ENCODE measurements around the gene SCN5A.

Gene SCN5A

DNA sequence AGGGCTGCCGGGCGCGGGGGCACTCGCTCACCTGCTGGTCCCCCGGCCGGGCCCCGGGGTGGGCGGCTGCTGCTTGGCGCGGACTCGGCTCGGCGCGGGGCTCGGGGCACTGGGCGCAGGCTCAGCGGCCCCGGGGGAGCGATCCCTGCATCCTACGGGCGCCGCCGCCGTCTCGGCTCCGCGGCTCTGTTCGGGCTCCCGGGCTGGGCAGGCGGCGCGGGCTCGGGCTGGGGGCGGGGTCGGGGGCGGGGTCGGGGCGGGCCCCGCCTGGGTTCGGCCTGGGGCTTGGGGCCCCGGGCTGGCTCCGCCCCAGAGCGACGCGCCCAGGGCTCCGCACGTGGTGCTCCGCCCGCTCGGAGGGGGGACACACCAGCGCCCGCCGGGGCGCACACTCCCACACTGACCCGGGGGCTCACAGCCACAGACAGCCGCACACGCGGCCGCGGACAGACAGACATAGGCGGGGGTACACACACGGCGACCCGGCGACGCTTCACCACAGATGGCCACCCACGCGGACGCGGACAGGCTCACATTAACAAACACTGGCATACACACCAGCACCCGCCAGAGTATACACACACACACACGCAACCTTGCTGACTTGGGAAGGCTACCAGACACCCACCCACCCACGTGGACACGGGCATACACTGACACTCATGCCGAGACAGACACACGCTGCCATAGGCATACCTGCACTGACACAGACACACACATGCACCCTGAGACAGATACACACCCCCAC, at the start of gene SCN5A:
TSS of gene SCN5A (minus strand) at position 188 of the 748 bp plus-strand sequence. CDS start 16,380 bp downstream, outside the sequence.
- no peak for DNase-seq

DNA sequence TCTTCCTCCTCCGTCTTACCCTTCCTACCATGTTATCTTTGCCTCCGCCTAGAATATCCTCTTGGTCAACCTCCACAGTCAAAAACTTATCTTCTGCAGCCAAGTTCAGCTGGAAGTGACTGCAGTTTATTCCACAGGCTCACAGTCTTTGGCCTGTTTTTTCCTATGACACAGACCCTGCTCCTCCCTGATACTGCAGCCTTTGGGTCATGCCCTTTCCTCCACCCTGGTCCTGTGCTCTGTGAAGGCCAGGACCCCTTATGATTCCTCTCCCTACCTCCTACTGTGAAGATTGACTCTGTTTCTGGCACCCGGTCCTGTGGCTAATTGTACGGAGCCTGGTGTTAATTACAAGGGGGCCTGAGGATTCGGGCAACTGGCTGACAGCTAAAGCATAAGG, 49.3 kb upstream of the SCN5A start:
- DNase-seq = no peak

DNA sequence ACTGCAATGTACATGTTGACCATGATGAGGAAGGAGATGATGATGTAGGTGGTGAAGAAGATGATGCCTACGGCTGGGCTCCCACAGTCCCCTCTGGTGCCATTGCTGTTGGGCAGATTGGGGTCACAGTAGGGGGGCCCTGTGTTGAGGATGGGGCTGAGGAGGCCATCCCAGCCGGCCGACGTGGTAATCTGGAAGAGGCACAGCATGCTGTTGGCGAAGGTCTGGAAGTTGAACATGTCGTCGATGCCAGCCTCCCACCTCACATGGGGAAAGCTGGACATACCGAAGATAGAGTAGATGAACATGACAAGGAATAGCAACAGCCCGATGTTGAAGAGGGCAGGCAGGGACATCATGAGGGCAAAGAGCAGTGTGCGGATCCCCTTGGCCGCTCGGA, 48.6 kb upstream of the SCN5A start:
- no peak for DNase-seq

DNA sequence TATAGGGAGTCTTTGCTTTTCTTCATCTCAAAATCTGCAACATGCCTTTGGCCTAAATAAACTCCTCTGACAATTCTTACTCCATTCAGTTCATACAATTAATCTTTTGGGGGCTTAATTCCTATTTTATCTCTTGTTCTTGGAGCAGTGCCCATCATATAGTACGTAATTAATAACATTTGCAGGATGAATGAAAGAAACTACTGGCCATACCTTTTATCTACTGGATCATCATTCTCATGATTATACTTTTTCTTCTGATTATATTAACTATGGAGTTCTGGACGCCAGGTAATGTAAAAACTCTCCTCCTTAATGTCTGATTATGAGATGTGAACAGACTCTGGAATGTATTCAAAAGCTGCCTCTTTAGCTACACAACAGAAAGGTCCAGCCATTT, 46.5 kb upstream of the SCN5A start:
- DNase-seq = no peak

DNA sequence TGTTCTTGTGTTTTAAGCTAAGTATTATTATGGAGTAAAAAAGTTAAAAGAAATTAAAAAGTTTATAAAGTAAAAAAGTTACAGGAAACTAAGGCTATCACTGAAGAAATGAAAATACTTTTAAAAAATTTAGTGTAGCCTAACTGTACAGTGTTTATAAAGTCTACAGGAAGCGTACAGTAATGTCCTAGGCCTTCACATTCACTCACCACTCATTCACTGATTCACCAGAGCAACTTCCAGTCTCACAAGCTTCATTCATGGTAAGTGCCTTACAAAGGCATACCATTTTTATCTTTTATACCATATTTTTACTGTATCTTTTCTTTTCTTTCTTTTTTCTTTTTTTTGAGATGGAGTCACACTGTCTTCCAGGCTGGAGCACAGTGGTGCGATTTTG, 40.7 kb upstream of the SCN5A start:
- no peak for DNase-seq

DNA sequence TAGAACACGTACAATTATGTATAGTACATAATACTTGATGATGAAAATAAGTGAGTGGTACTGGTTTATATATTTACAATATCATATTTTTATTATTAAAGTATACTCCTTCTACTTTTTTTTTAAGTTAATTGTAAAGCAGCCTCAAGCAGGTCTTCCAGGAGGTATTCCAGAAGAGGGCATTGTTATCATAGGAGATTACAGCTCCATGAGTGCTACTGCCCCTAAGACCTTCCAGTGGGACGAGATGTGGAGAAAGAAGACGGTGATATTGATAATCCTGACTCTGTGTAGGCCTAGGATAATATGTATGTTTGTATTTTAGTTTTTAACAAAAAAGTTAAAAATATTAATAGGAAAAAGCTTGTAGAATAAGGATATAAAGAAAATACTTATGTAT, 40.3 kb upstream of the SCN5A start:
- DNase-seq = no peak

DNA sequence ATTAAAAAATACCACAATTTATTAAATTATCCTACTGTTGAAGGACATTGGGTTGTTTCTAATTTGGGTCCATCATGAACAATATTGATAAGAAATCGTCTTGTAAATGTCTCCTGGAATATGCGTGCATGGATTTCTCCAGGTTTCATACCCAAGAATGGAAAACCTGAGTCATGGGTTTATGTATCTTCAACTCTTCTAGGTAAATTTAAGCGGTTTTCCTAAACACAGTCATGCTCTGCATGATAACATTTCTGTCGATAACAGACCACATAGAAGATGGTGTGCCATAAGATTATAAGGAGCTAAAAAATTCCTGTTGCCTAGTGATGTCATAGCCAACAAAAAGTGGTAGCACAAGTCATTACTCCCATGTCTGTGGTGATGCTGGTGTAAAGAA, 39.9 kb upstream of the SCN5A start:
- DNase-seq = no peak

DNA sequence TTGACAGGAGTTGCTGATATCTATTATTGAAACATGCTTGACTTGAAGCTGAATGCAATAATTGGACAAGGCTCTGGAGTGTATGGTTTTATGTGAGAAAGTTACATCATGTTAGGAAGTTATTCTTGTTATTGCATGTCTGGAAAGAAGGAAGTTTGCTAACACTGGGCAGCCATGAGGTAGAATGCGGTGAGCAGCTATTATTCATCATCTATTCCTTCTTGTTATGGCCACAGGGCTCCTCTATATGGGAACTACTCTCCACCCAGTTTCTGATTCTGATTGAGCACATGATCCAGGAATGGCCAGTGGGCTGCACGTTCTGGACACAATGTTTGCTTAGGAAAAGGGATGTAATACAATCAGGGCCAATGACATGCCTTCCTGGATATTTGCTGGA, 37.8 kb upstream of the SCN5A start:
- DNase-seq = no peak

DNA sequence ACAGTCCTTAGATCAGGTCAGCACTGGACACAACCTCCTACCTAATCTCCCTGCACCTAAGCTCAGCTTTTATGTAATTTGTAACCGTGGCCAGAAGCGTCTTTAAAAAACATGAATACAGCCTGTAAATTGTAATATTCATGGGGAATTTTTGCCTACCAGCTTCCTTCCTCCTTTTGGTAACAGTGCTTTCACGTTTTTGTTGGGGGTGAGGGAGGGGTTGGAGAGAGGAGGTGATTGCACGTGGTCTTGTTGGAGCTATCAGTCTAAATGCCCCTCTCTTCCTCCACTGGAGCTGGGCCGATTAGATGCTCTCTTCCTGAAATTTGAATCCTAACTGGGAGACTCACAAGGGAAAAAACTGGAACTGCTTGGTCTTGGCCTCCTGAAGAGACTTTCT, 35.1 kb upstream of the SCN5A start:
- DNase-seq = no peak

DNA sequence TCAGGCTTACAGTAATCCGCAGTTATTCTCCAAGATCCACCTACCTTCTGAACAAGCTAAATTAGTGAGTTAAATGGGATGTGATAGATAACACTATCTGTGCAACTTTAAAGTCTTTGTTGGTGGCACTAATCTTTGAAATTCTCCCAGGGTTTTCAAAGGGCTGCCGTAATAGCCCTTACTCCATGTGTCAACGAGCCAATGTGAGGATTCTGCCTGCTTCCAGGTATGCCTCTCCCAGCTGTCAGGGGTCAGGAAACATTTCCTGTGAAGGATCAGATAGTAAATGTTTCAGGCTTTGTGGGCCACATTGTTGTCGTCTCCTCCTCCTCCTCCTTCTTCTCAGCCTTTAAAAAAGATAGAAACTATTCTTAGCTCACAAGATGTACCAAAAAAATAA, 20.2 kb upstream of the SCN5A start:
- DNase-seq = no peak

DNA sequence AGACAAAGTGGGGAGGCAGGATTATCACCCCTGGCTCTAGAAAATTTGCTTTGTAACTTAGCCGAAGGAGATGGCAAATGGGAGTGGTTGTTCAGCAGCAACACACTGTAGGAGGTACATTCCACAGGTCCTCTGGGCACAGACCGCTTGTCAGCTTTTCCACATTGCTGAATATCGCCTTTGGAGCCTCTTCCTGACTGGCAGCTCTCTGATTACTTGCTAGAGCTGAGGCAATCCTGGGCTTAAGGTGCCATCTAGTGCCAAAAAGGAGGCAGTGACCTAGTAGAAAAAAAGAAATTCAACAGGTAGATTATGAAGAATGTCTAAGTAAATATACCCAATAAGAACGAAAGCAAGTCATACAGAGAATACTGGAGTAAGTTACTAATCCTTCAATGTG, 13.1 kb upstream of the SCN5A start:
- peak; percentile 3 for DNase-seq

DNA sequence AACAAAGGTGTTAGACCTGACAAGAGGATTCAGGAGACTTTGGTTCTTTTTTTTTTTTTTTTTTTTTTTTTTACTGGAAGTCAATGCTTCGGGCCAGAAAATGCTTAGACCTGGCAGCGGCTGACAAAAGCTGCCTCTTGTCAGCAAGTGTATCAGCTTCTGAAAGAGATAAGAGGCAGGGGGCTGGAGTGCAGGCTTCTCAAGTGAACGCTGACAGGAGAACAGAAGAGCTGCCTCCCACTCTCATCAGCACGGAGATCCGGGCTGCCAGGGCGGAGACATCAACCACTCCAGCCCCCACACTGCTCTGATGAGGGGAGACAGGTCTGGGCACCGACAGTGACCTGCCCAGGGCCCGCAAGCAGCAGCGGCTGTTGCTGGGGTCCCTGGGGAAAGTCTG, 9.4 kb upstream of the SCN5A start:
- DNase-seq = no peak

DNA sequence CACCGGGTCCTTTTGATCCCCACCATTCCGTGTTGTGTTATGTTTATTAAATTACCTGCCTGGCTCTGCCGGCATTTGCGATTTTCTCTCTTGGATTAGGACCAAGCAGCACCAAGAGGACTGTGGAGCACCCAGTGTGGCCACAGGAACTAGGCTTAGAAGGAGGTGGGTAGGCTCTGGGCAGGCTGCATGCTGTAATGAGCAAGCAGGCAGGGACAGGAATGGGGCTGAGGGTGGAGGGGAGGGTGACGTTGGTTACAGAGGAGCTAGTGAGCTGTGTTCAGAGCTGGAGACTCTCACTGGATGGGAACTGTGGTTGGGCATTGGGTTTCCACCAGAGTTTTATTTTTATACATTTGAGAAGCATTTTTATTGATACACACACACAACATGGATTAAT, 7.9 kb upstream of the SCN5A start:
- no peak for DNase-seq

DNA sequence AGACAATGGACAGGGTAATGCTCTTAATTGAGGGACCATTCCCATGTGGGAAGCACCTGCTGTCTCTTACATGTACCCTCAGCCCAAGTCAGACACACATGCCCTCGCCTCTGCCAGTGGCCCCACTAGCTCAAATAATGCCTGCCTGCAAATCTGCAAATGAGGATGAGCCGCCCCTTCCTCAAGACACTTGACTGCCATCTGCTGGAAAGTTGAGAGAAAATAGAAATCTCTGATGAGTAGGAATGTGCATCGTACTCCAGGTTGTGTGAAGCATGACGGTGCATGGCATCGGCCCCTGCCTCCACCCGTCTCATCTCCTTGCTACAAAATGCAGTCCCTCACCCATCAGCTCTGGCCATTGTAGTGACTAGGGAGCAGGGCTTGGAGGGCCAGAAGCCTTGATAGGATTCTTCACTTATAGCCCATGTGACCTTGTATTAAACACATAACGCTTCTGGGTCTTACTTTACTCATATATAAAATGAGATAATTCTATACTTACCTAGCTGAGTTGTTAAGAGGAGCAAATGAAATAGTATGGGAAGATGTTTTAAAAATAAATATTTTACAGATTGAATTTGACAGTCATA, 6.3 kb upstream of the SCN5A start:
- DNase-seq = peak; percentile 2

DNA sequence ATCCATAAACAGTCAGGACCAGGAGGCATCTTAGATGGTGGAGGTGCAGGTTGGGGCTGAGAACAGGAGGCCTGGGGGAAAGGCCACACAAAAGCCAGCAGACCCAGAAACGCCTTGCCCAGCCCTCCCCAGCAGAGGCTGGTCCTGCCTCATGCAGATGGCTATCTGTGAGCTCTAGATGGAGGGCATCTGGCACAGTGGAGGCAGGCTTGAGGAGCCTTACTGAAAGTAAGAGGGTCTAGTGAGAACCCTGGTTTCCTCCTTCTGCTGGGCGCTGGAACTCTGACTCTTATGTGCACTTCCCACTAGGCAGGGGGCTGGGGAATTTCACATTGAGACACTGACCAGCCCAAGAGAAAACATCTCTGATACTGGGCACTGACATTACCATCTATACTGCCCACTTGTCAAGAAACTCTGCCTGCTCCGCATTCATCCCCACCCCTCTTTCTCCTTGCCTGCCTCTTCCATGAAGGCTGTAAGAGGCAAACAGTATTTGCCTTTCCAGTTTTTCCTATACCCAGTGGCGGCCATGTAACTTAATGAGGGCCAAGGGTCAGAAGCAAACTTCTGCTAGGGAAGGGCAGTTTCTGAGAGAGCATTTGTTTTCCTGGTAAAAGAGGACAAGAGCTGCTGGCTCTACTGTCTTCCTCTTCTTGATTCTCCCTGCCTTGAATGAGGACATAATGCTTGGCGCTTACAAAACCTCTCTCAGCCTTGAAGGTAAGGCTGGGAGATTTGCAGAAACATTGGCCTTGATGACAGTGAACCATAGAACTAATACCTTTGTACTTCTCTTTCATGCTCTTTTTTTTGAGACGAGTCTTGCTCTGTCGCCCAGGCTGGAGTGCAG, 4.4 kb upstream of the SCN5A start:
- DNase-seq = no peak

DNA sequence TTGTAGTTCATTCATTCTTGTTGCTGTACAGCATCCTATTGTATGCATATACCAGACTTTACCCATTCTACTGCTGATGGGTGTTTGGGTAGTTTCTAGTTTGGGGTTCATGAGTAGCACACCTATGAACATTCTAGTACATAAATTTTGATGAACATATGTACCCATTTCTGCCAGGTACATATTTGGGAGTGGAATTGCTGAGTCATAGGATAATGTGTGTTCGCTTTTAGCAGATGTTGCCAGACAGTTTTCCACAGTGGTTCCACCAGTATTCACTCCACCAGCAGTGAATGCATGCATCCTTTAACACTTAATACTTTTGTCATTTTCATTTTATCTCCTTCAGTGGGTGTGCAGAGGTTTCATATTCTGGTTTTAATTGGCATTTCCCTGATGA, 3.4 kb upstream of the SCN5A start:
- no peak for DNase-seq

DNA sequence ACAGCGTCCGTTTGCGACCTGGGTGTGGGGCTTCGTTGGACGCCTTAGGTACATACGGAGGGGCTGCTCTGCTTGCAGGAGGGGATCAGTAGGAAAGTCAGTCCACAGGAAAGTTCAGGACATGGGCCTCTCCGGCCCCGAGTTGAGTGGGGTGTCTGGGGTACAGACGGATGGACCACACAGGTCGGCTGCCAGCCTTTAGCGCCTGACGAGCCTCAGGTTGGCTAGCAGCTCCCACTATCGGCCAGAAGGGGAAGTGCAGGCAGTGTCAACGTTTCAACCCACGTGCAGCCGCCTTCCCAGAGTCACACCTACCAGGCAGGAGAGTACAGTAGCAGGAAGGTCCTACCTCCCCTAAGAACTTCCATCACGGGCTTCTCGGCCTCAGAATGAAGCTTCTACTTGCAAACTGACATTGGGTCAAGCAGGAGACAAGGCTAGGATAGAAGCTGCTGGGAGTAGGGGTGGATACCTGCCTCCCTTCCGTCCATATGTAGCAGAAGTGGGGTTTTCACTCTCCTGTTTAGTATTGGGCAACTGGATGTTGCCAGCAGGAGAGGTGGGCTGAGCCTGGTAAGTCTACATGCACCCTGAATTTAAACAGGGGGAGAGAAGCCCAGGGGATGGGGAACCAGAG, 1.8 kb upstream of the SCN5A start:
- DNase-seq = peak; percentile 15

DNA sequence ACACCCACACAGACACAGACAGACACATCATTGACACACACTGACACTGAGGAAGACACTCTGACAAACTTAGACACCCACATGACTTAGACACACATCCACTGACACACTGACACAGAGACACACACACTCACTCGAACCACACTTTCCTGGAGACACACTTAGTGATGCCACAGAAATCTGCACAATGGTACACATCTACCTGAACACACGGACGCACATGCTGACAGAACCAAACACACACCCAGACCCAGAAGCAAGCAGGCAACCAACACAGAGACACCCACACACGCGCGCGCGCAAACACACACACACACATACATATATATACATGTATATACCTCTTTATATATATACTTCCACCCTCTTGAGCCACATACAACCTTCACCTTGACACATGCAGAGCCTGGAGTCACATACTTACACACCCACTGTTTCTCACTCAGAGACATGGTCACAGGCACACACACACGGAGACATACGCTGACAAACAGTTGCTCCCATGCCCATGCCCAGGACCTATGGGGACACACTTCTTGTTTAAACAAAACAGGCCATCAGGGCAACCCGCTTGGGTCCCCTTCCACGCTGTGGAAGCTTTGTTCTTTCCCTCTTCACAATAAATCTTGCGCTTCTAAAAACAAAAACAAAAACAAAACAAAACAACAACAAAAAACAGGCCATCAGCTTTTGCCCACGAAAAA, 913 bp upstream of the SCN5A start:
- DNase-seq = no peak

DNA sequence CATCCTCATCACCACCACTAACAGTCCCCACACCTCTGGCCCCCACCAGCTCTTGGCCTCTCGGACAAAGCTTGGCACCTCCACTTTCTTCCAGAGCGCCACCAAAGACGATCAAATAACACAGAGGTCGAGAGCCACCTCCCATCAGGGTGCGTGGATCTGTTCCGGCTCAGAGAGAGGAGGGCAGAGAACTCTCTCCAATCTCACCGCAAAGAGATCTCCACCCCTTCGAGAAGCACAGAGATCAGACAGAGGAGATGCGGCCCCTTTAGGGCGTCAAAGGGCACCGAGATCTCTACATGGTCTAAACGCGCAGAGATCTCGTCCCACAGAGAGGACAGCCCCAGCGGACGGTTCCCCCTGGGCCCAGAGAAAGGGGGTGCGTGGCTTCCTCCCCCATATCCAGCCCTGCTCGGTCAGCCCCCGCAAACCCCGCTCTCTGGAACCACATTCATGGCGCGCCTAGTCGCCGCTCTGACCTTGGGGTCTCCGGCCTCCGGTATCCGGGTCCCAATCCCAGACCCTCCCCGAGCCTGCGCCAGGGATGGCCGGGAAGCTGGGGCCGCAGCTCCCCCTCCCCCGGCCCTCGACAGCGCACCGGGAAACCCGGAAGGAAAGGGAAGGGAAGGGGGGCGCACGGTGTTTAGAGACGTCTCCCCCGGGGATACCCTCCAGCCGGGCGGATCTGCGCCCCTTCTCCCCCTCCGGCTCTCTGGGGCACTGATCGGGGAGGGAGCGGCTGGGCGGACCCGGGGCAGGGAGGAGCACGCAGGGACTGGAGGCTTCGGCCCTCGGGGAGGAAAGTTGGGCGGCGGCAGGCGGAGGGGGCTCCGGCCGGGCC, 608 bp downstream of the SCN5A start:
- DNase-seq = no peak

DNA sequence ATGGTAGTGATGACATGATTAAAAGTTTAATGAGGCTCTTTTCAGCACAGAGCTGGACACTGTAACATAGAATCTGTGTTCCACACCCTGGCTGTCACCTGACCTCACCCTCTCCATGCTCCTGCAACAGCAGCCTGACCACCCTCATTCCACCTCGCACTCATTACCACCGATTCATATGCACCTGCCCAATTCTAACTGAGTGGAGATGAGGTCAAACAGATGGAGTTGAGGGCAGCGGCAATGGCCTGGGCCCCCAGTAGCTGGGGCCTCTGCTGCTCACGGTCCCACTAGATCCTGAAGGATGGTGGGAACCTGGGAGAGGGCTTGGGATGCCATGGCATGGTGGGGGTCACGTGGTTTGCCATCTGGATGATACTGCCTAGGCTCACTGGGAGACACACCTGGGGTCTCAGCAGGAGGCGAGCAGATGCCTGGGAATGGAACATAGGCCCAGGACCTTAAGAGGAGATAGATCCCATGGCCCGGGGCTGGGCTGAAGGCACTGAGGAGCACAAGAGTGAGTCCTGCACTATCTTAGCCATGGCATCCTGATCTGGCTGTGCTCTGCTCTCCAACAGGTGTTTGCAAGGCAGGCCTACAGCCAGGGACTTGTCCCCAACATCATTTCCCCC, 1.3 kb downstream of the SCN5A start:
- no peak for DNase-seq

DNA sequence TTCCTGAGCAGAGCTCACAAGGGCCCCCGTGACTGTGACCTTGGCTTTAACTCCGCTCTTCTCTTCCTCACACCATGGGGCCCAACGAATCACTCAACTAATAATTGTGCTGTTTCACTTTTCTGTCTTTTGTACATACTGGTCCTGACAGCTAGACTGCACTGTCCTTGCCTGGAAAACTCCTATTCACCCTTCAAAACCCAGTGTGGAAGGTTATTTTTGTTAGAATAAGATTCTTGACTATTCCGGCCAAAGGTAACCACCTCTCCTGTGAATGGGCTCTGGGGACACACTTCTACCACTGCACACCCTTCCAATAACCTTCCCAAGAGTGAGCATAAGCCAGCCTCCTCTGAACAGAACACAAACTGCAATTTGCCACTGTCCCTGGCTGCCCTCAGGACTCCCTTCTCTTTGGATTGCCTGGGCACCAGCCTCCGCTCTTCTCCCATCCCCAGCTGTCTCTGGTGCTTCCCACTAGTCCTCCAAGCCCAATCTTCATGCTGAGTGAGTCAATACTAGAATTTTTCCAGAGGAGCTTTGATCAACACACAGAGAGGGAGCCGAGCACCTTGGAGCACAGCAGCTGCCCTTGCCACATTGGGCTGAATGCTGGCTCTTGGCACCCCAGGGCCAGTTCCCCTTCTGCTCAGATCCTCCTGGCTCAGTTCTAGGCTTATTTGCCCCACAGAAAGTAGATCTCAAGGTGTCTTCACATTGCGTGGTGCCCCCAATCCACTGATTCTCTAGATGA, 2.1 kb downstream of the SCN5A start:
- no peak for DNase-seq
